Mesenchymal stem cell (in vitro differentiated cells and primary cell): ENCODE results near the gene SLC6A18.
"Not testable (repeated sequence)": the region's sequence is repeated elsewhere in the genome, so short reads cannot be mapped to it uniquely, and the experiment has no call there.

Experiments
- DNase-seq: peaks from one replicate; pipeline ENCODE4 v3.0.0-alpha.2; 2013
- H2AFZ ChIP-seq: one replicate; pipeline ENCODE4 v1.6.1; 2013; ENCODE audit warnings: low read depth, mild to moderate bottlenecking, control low read depth, inconsistent platforms, low read length, moderate library complexity
- H2AK5ac ChIP-seq: 2 replicates; pipeline ENCODE4 v1.6.1; 2013; ENCODE audit warnings: low read length, moderate library complexity, mild to moderate bottlenecking, inconsistent platforms; ENCODE audit not compliant: severe bottlenecking
- H2BK120ac ChIP-seq: one replicate; pipeline ENCODE4 v1.6.1; 2013; ENCODE audit warnings: low read depth, mild to moderate bottlenecking, inconsistent platforms, low read length, moderate library complexity
- H2BK12ac ChIP-seq, 2 experiments: one replicate each; pipeline ENCODE4 v1.6.1; 2013; ENCODE audit warnings: inconsistent platforms in 2 of 2, low read length in 2 of 2, mild to moderate bottlenecking in 2 of 2, moderate library complexity in 2 of 2, control low read depth in 1 of 2
- H2BK15ac ChIP-seq: one replicate; pipeline ENCODE4 v1.6.1; 2013; ENCODE audit warnings: mild to moderate bottlenecking, low read depth, inconsistent platforms; ENCODE audit not compliant: poor library complexity, severe bottlenecking
- H2BK5ac ChIP-seq: 2 replicates; pipeline ENCODE4 v1.6.1; 2013; ENCODE audit warnings: low read depth, mild to moderate bottlenecking, low read length, control low read depth, inconsistent platforms; ENCODE audit not compliant: poor library complexity, severe bottlenecking
- H3K14ac ChIP-seq, 2 experiments: one replicate each; pipeline ENCODE4 v1.6.1; 2013; ENCODE audit warnings: inconsistent platforms in 2 of 2, low read length in 2 of 2, control low read depth in 1 of 2, mild to moderate bottlenecking in 1 of 2, moderate library complexity in 1 of 2
- H3K18ac ChIP-seq, 2 experiments: one replicate each; pipeline ENCODE4 v1.6.1; 2013; ENCODE audit warnings: inconsistent platforms in 2 of 2, low read length in 2 of 2, control low read depth in 1 of 2, low read depth in 1 of 2, mild to moderate bottlenecking in 1 of 2
- H3K23ac ChIP-seq, 2 experiments: one replicate each; pipeline ENCODE4 v1.6.1; 2013; ENCODE audit warnings: inconsistent platforms in 2 of 2, low read length in 2 of 2, mild to moderate bottlenecking in 2 of 2, moderate library complexity in 2 of 2, control low read depth in 1 of 2
- H3K27ac ChIP-seq: 2 replicates; pipeline ENCODE4 v1.5.1; 2013; ENCODE audit warnings: mild to moderate bottlenecking, moderate library complexity, low read length, control low read depth, inconsistent platforms; ENCODE audit not compliant: poor library complexity, severe bottlenecking
- H3K27me3 ChIP-seq, 2 experiments: 2 replicates each; pipeline versions ENCODE4 v1.6.1 to v1.7.0; 2013; ENCODE audit warnings: low read length in 2 of 2, mild to moderate bottlenecking in 2 of 2, moderate library complexity in 2 of 2, control low read depth in 1 of 2, inconsistent platforms in 1 of 2; ENCODE audit not compliant: control insufficient read depth in 1 of 2, insufficient read depth in 1 of 2
- H3K36me3 ChIP-seq, 2 experiments: 2 replicates each; pipeline versions ENCODE4 v1.6.1 to v1.7.0; 2013; ENCODE audit warnings: low read length in 2 of 2, control low read depth in 1 of 2, inconsistent platforms in 1 of 2, low read depth in 1 of 2, mild to moderate bottlenecking in 1 of 2; ENCODE audit not compliant: insufficient read depth in 2 of 2, control insufficient read depth in 1 of 2
- H3K4ac ChIP-seq, 2 experiments: one replicate each; pipeline ENCODE4 v1.6.1; 2013; ENCODE audit warnings: inconsistent platforms in 2 of 2, low read length in 2 of 2, mild to moderate bottlenecking in 2 of 2, moderate library complexity in 2 of 2, control low read depth in 1 of 2, low read depth in 1 of 2
- H3K4me1 ChIP-seq: 2 replicates; pipeline ENCODE4 v1.6.1; 2013; ENCODE audit warnings: low read depth, low read length, control low read depth; ENCODE audit not compliant: control insufficient read depth, insufficient read depth
- H3K4me2 ChIP-seq: 2 replicates; pipeline ENCODE4 v1.6.1; 2013; ENCODE audit warnings: low read length, mild to moderate bottlenecking, inconsistent platforms; ENCODE audit not compliant: poor library complexity, severe bottlenecking
- H3K4me3 ChIP-seq, 2 experiments: 2 replicates each; pipeline versions ENCODE4 v1.5.1 to v1.7.0; 2013; ENCODE audit warnings: low read length in 2 of 2, mild to moderate bottlenecking in 2 of 2, control low read depth in 1 of 2, low read depth in 1 of 2; ENCODE audit not compliant: insufficient read depth in 1 of 2
- H3K79me1 ChIP-seq: replicated peaks from 2 replicates; pipeline ENCODE4 v1.6.1; 2013; ENCODE audit warnings: mild to moderate bottlenecking, control low read depth, low read length, inconsistent platforms; ENCODE audit not compliant: poor library complexity, severe bottlenecking
- H3K9ac ChIP-seq: 2 replicates; pipeline ENCODE4 v1.7.0; 2013; ENCODE audit warnings: mild to moderate bottlenecking, low read length, moderate library complexity
- H3K9me3 ChIP-seq: 2 replicates; pipeline ENCODE4 v1.7.0; 2013; ENCODE audit warnings: mild to moderate bottlenecking, low read length; ENCODE audit not compliant: control insufficient read depth
- H4K8ac ChIP-seq: one replicate; pipeline ENCODE4 v1.6.1; 2013; ENCODE audit warnings: inconsistent platforms, mild to moderate bottlenecking, low read length, moderate library complexity
- H4K91ac ChIP-seq: one replicate; pipeline ENCODE4 v1.6.1; 2013; ENCODE audit warnings: mild to moderate bottlenecking, low read length, inconsistent platforms
- WGBS: methylation state at CpG from one replicate; pipeline ENCODE4 v1.1.7; 2013; ENCODE audit warnings: mixed read lengths; 5-methylcytosine and 5-hydroxymethylcytosine counted together

SLC6A18 gene

DNA sequence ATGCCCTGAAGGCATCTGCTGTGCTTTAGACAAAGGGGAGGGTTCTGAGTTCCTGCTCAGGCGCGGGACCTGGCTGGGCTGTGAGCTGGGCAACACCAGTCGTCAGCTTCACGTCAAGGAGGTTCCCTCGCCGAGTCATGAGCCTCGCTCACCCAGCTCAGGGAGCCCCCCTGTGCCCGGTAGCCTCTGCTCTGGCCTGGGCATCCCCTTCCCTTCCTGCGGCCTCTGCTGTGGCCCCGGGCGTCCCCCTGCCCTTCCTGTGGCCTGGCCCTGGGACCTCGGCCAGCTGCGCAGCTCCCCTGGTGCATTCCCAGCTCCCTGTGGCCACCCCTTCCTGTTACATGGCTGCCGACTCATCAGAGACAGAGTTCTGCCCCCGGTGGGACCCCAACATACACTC lies 39.8 kb downstream of the SLC6A18 start:
- no peak overlapping the region for H2AFZ ChIP-seq
- 86% methylated on average over 15 of the region's 15 CpGs for WGBS
- H2AK5ac ChIP-seq: no peak overlapping the region
- DNase-seq: no peak
- no peak overlapping the region for H2BK12ac ChIP-seq
- no peak overlapping the region for H3K9ac ChIP-seq
- H4K91ac ChIP-seq: no peak overlapping the region
- no peak overlapping the region for H3K23ac ChIP-seq
- no peak overlapping the region for H3K14ac ChIP-seq
- no peak overlapping the region for H4K8ac ChIP-seq
- no peak overlapping the region for H2BK5ac ChIP-seq
- no peaks in the 10 kb centered on the region for H3K4me1 ChIP-seq
- peaks cover 28% of the 10 kb centered on the region for H3K9me3 ChIP-seq
- H3K4me2 ChIP-seq: no peak overlapping the region
- H3K27ac ChIP-seq: no peak overlapping the region
- no peak overlapping the region for H3K4me3 ChIP-seq
- H3K79me1 ChIP-seq: no peaks in the 10 kb centered on the region
- H3K27me3 ChIP-seq: peaks cover 0 to 2% of the 10 kb centered on the region in 2 experiments
- no peaks in the 10 kb centered on the region for H3K36me3 ChIP-seq
- H2BK120ac ChIP-seq: no peak overlapping the region
- H3K18ac ChIP-seq: no peak overlapping the region
- no peak overlapping the region for H2BK15ac ChIP-seq
- no peak overlapping the region for H3K4ac ChIP-seq

DNA sequence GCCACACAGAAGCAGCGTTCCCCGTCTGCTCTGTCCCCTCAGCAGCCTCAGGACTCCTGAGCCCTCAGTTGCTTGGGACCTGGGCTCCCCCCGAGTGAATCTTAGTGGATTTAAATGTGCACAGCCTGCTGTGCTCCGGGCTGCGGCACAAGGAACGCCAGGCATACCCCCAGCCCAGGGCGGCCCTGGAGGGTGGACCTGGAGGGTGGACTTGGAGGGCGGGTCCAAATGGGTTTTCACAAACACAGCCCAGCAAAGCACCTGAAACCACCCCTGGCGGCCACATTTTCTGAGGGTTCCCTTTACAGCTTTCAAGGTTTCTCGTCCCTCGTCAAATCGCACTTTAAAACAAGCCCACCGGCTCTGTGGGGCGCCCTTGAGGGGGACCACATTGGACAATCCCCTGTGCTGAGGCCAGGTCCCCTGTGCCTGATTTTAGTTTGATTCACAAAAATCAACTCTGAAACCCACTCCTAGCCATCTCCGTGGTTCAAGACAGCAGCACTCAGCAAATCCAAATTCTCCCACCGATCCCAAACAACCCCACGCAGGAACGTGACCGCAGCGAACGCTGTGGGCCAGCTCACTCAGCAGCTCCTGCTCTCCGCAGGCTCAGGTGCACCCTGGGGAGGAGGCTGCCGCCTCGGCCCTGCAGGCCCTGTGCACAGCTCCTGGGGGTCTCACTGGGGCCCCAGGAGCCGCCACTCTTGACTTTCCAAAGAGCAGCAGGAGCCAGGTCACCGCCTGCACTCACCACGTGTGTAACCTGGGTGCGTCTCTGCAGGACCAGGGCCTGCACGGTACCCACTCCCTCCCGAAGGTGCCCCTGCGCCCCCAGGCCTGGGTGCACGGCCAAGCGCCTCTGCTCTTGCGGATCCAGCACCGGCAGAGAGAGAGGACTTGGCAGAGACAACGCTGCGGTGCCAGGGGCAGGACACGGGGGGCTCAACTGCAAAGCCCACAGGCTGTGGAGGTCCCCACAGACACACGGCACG lies 40.6 kb downstream of the SLC6A18 start:
- no peak overlapping the region for H4K91ac ChIP-seq
- no peak overlapping the region for H3K4me3 ChIP-seq
- no peak overlapping the region for H2BK15ac ChIP-seq

DNA sequence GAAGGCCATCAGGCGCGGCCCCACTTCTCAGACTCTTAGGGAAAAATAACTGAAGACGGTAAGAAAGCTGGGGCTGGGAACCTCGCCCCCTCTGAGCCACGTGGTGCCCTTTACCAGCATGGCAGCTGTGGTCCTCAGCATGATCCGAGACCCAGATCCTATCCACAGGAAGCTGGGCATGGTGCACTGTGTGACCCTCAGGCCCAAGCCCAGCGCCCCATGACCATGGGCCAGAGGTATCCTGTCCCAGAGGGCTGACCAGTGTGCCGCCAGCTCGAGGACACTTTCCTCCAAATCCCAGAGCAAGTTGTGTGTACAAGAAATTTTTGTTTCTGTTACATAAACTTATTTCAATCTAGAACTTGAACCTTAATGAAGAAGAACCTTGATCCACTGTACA lies 41.6 kb downstream of the SLC6A18 start:
- no peaks in the 10 kb centered on the region for H3K4me1 ChIP-seq
- 82% methylated on average over 6 of the region's 9 CpGs for WGBS
- H3K9ac ChIP-seq: no peak overlapping the region
- H3K36me3 ChIP-seq: no peaks in the 10 kb centered on the region
- no peak overlapping the region for H2AFZ ChIP-seq
- no peak overlapping the region for H3K18ac ChIP-seq
- no peak for DNase-seq
- H2BK120ac ChIP-seq: no peak overlapping the region
- H3K23ac ChIP-seq: no peak overlapping the region
- no peak overlapping the region for H4K91ac ChIP-seq
- no peak overlapping the region for H3K4me2 ChIP-seq
- H2BK12ac ChIP-seq: no peak overlapping the region
- no peak overlapping the region for H3K14ac ChIP-seq
- H2BK15ac ChIP-seq: no peak overlapping the region
- peaks cover 14% of the 10 kb centered on the region for H3K9me3 ChIP-seq
- H3K79me1 ChIP-seq: no peaks in the 10 kb centered on the region
- no peak overlapping the region for H3K27ac ChIP-seq
- H2AK5ac ChIP-seq: no peak overlapping the region
- H3K27me3 ChIP-seq: peaks cover 0 to 2% of the 10 kb centered on the region in 2 experiments
- no peak overlapping the region for H3K4ac ChIP-seq
- H3K4me3 ChIP-seq: no peak overlapping the region
- H2BK5ac ChIP-seq: no peak overlapping the region
- no peak overlapping the region for H4K8ac ChIP-seq

More for the DNA sequence above, 40.6 kb downstream of the SLC6A18 start:
- H3K4ac ChIP-seq: no peak overlapping the region
- no peak overlapping the region for H3K23ac ChIP-seq
- no peaks in the 10 kb centered on the region for H3K79me1 ChIP-seq
- H2AK5ac ChIP-seq: no peak overlapping the region
- no peak for DNase-seq
- no peak overlapping the region for H3K4me2 ChIP-seq
- H2BK5ac ChIP-seq: no peak overlapping the region
- H3K36me3 ChIP-seq: no peaks in the 10 kb centered on the region
- no peak overlapping the region for H3K27ac ChIP-seq
- WGBS: 92% methylated on average over 40 of the region's 40 CpGs
- no peak overlapping the region for H3K9ac ChIP-seq
- H3K18ac ChIP-seq: no peak overlapping the region
- H3K27me3 ChIP-seq: peaks cover 0 to 2% of the 10 kb centered on the region in 2 experiments
- H2BK120ac ChIP-seq: no peak overlapping the region
- no peak overlapping the region for H4K8ac ChIP-seq
- no peaks in the 10 kb centered on the region for H3K4me1 ChIP-seq
- peaks cover 24% of the 10 kb centered on the region for H3K9me3 ChIP-seq
- no peak overlapping the region for H3K14ac ChIP-seq
- no peak overlapping the region for H2AFZ ChIP-seq
- H2BK12ac ChIP-seq: no peak overlapping the region

DNA sequence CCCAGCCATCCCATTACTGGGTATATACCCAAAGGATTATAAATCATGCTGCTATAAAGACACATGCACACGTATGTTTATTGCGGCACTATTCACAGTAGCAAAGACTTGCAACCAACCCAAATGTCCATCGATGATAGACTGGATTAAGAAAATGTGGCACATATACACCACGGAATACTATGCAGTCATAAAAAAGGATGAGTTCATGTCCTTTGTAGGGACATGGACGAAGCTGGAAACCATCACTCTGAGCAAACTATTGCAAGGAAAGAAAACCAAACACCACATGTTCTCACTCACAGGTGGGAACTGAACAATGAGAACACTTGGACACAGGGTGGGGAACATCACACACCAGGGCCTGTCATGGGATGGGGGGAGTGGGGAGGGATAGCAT lies 42.3 kb downstream of the SLC6A18 start:
- not testable (repeated sequence) for H3K79me1 ChIP-seq, H3K36me3 ChIP-seq, H2BK5ac ChIP-seq, H4K8ac ChIP-seq, H3K4me3 ChIP-seq, H3K9me3 ChIP-seq, H3K4ac ChIP-seq, H2BK15ac ChIP-seq, H3K27me3 ChIP-seq, H3K18ac ChIP-seq, DNase-seq, H3K14ac ChIP-seq, H2BK12ac ChIP-seq, H2AK5ac ChIP-seq, H3K23ac ChIP-seq, H3K4me2 ChIP-seq, H4K91ac ChIP-seq, H3K27ac ChIP-seq, H2AFZ ChIP-seq, H2BK120ac ChIP-seq, H3K4me1 ChIP-seq, H3K9ac ChIP-seq
- 89% methylated on average over 3 of the region's 5 CpGs for WGBS
